ENCODE results near the gene FBXO34.

FBXO34 gene

DNA sequence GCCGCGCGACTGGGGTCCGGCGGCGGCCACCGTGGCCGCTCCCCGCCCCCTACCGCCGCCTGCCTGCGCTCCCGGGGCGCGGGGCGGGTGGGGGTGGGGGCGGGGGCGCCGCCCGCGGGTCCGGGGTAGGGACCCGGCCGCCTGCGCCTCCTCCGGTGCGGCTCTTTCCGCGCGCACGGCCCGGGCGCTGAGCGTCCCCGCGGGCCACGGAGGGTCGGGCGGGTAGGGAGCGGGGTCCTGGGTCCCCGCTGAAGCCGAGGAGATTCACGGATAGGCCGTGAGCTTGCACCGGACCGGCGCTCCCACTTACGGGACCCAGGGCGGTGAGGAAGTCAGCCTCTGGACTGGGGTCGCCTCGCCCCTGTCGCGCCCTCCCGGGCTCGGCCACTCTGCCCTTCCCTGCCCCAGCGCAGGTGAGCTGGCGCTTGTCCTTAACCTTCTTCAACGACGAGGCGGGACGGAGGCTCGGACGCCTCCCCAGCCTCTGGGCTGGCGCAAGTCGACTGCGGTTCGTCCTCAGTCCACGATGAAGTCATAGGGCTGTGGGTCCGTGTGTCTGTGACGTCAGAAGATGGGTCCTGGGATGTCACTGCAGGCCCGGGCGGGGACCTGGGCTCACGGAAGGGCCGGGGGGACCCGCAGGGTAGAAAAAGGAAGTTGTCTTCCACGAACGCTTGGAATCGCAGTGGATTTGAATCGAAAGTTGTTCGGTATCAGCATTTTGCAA, 514 bp downstream of the FBXO34 start:
- no peaks in the 10 kb centered on the region for H3K9me3 ChIP-seq (ENCODE audit: insufficient read depth, low read depth, low read length)
- H3K4me1 ChIP-seq (ENCODE audit: control insufficient read depth in 1 of 2, insufficient read depth in 2 of 2, low read length in 2 of 2), result peaks cover 0 to 4% of the 10 kb centered on the region in 2 experiments
- peak overlapping the region; percentile 99 for H3K4ac ChIP-seq (ENCODE audit: low read depth, low read length)
- peak overlapping the region; percentile 99 for H3K18ac ChIP-seq (ENCODE audit: low read length)
- peak; percentile 81 to 90 for DNase-seq
- peak overlapping the region; percentile 88 for H3K4me3 ChIP-seq (ENCODE audit: low read depth, low read length)
- WGBS (ENCODE audit: extremely low coverage, insufficient coverage, insufficient read length), result no CpG with 5 or more reads among the region's 80 CpGs
- H3K27ac ChIP-seq (ENCODE audit: low read depth, low read length), result peak overlapping the region; percentile 75
- no peaks in the 10 kb centered on the region for H3K36me3 ChIP-seq (ENCODE audit: control insufficient read depth in 1 of 2, insufficient read depth in 2 of 2, low read length in 2 of 2)
- peak overlapping the region; percentile 54 for H3K4me2 ChIP-seq (ENCODE audit: low read length)
- peak overlapping the region; percentile 57 for H3K9ac ChIP-seq (ENCODE audit: low read length)
- peak overlapping the region; percentile 97 for H2BK120ac ChIP-seq (ENCODE audit: insufficient read depth, low read length, poor library complexity)
- H4K8ac ChIP-seq (ENCODE audit: low read depth, low read length), result peak overlapping the region; percentile 94
- H3K79me2 ChIP-seq (ENCODE audit: control insufficient read depth, insufficient read depth, low read length, poor library complexity), result peaks cover 7% of the 10 kb centered on the region
- no peak overlapping the region for H2BK12ac ChIP-seq (ENCODE audit: low read length)
- peaks cover 7% of the 10 kb centered on the region for H3K79me1 ChIP-seq (ENCODE audit: low read length)
- peak overlapping the region; percentile 78 for H2BK5ac ChIP-seq (ENCODE audit: low read depth, low read length, poor library complexity)
- H3K27me3 ChIP-seq (ENCODE audit: insufficient read depth, low read length), result no peaks in the 10 kb centered on the region
- peak overlapping the region; percentile 92 for H2AFZ ChIP-seq (ENCODE audit: insufficient read depth, low read length, poor library complexity)
- H4K12ac ChIP-seq (ENCODE audit: low read depth, low read length), result peak overlapping the region; percentile 33
- no peak overlapping the region for H3K23ac ChIP-seq (ENCODE audit: low read length)
- peak overlapping the region; percentile 84 for H4K91ac ChIP-seq (ENCODE audit: low read depth, low read length)
- peak overlapping the region; percentile 99 for H3K14ac ChIP-seq (ENCODE audit: low read length)
- peak overlapping the region; percentile 69 for H2AK5ac ChIP-seq (ENCODE audit: low read length)

DNA sequence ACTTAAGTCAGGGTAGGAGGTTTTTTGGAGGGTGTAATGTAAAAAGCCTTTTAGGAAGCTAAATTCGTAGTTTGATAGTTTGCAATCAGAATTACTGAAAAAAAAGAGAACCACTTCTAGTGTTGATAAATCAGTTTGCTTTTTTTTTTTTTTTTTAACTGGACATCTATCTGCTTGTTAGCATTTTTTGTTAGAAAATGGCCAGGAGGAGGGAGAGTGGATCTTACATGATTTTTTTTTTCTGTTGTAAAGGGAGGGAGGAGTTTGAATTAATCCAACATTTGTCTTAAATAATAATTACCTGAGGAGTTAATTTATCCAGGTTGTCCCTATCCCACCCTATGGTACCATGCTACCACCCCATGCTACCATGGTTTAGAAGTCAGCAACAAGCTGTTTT, 1.2 kb downstream of the FBXO34 start:
- peaks cover 7% of the 10 kb centered on the region for H3K79me2 ChIP-seq (ENCODE audit: control insufficient read depth, insufficient read depth, low read length, poor library complexity)
- no peak for DNase-seq
- no peak overlapping the region for H3K9ac ChIP-seq (ENCODE audit: low read length)
- no peak overlapping the region for H3K14ac ChIP-seq (ENCODE audit: low read length)
- no peak overlapping the region for H2AK5ac ChIP-seq (ENCODE audit: low read length)
- no peak overlapping the region for H2BK5ac ChIP-seq (ENCODE audit: low read depth, low read length, poor library complexity)
- H4K12ac ChIP-seq (ENCODE audit: low read depth, low read length), result no peak overlapping the region
- H3K18ac ChIP-seq (ENCODE audit: low read length), result no peak overlapping the region
- no peak overlapping the region for H3K4me3 ChIP-seq (ENCODE audit: low read depth, low read length)
- H3K9me3 ChIP-seq (ENCODE audit: insufficient read depth, low read depth, low read length), result no peaks in the 10 kb centered on the region
- H3K23ac ChIP-seq (ENCODE audit: low read length), result no peak overlapping the region
- peaks cover 0 to 4% of the 10 kb centered on the region in 2 experiments for H3K4me1 ChIP-seq (ENCODE audit: control insufficient read depth in 1 of 2, insufficient read depth in 2 of 2, low read length in 2 of 2)
- H3K27ac ChIP-seq (ENCODE audit: low read depth, low read length), result no peak overlapping the region
- H3K4ac ChIP-seq (ENCODE audit: low read depth, low read length), result no peak overlapping the region
- H2BK12ac ChIP-seq (ENCODE audit: low read length), result no peak overlapping the region
- no CpG with 5 or more reads among the region's 1 CpG for WGBS (ENCODE audit: extremely low coverage, insufficient coverage, insufficient read length)
- H4K91ac ChIP-seq (ENCODE audit: low read depth, low read length), result no peak overlapping the region
- H3K79me1 ChIP-seq (ENCODE audit: low read length), result peaks cover 7% of the 10 kb centered on the region
- H4K8ac ChIP-seq (ENCODE audit: low read depth, low read length), result no peak overlapping the region
- H3K4me2 ChIP-seq (ENCODE audit: low read length), result peak overlapping the region; percentile 54
- H3K27me3 ChIP-seq (ENCODE audit: insufficient read depth, low read length), result no peaks in the 10 kb centered on the region
- no peak overlapping the region for H2BK120ac ChIP-seq (ENCODE audit: insufficient read depth, low read length, poor library complexity)
- no peaks in the 10 kb centered on the region for H3K36me3 ChIP-seq (ENCODE audit: control insufficient read depth in 1 of 2, insufficient read depth in 2 of 2, low read length in 2 of 2)
- H2AFZ ChIP-seq (ENCODE audit: insufficient read depth, low read length, poor library complexity), result no peak overlapping the region

DNA sequence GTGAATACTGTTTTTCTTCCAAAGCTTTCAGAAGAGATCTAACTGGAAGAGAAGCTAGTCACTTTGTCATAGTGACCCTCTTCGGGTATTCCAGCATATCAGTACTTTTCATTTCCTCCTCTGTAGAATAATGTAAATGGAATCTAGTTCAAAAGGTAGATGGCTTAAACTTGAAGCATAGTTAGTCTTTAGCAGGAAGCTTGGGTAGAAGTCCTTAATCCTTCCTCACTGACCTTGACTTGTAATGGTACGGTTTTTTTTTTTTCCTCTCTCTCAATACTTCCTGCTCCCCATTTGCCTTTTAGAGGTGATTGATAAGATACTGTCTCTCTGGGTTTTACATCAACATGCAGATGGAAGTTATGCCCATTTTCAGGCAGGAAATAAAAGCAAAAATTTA, 1.7 kb downstream of the FBXO34 start:
- H4K12ac ChIP-seq (ENCODE audit: low read depth, low read length), result no peak overlapping the region
- peaks cover 7% of the 10 kb centered on the region for H3K79me1 ChIP-seq (ENCODE audit: low read length)
- DNase-seq, result peak in 1 of 2 donors; percentile 32
- no peak overlapping the region for H3K4ac ChIP-seq (ENCODE audit: low read depth, low read length)
- H3K36me3 ChIP-seq (ENCODE audit: control insufficient read depth in 1 of 2, insufficient read depth in 2 of 2, low read length in 2 of 2), result no peaks in the 10 kb centered on the region
- no peak overlapping the region for H4K8ac ChIP-seq (ENCODE audit: low read depth, low read length)
- no peak overlapping the region for H2BK12ac ChIP-seq (ENCODE audit: low read length)
- no CpG with 5 or more reads among the region's 2 CpGs for WGBS (ENCODE audit: extremely low coverage, insufficient coverage, insufficient read length)
- H3K79me2 ChIP-seq (ENCODE audit: control insufficient read depth, insufficient read depth, low read length, poor library complexity), result peaks cover 7% of the 10 kb centered on the region
- H3K4me1 ChIP-seq (ENCODE audit: control insufficient read depth in 1 of 2, insufficient read depth in 2 of 2, low read length in 2 of 2), result peaks cover 0 to 4% of the 10 kb centered on the region in 2 experiments
- H2BK120ac ChIP-seq (ENCODE audit: insufficient read depth, low read length, poor library complexity), result no peak overlapping the region
- H3K9me3 ChIP-seq (ENCODE audit: insufficient read depth, low read depth, low read length), result no peaks in the 10 kb centered on the region
- no peak overlapping the region for H3K4me3 ChIP-seq (ENCODE audit: low read depth, low read length)
- H3K9ac ChIP-seq (ENCODE audit: low read length), result no peak overlapping the region
- H3K4me2 ChIP-seq (ENCODE audit: low read length), result no peak overlapping the region
- H3K27me3 ChIP-seq (ENCODE audit: insufficient read depth, low read length), result no peaks in the 10 kb centered on the region
- H3K23ac ChIP-seq (ENCODE audit: low read length), result no peak overlapping the region
- H2AK5ac ChIP-seq (ENCODE audit: low read length), result no peak overlapping the region
- H3K14ac ChIP-seq (ENCODE audit: low read length), result no peak overlapping the region
- no peak overlapping the region for H2BK5ac ChIP-seq (ENCODE audit: low read depth, low read length, poor library complexity)
- H2AFZ ChIP-seq (ENCODE audit: insufficient read depth, low read length, poor library complexity), result no peak overlapping the region
- H3K18ac ChIP-seq (ENCODE audit: low read length), result no peak overlapping the region
- H4K91ac ChIP-seq (ENCODE audit: low read depth, low read length), result no peak overlapping the region
- H3K27ac ChIP-seq (ENCODE audit: low read depth, low read length), result no peak overlapping the region

DNA sequence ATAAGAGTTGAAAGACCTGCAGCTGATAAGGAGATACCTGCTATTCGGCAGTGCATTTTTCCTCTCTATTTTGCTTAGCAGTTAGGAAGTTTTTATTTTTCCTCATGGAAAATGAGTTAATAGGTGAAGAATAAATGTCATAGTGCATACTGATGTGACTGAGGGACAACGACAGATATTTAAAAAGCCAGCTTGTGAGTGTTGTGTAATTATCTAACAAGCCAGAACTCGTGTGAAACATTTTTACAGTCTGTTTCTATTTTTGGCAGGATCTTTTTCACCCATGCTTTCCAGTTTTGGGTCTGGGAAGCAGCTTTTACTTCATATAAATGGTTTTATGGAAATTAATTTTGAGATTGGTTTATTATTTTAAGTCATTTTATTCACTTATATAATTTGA, 2.9 kb downstream of the FBXO34 start:
- H3K36me3 ChIP-seq (ENCODE audit: control insufficient read depth in 1 of 2, insufficient read depth in 2 of 2, low read length in 2 of 2), result peaks cover 0 to 3% of the 10 kb centered on the region in 2 experiments
- H3K4ac ChIP-seq (ENCODE audit: low read depth, low read length), result peak overlapping the region; percentile 34
- H3K9me3 ChIP-seq (ENCODE audit: insufficient read depth, low read depth, low read length), result no peaks in the 10 kb centered on the region
- H2BK5ac ChIP-seq (ENCODE audit: low read depth, low read length, poor library complexity), result no peak overlapping the region
- no peak overlapping the region for H2BK120ac ChIP-seq (ENCODE audit: insufficient read depth, low read length, poor library complexity)
- H3K27ac ChIP-seq (ENCODE audit: low read depth, low read length), result no peak overlapping the region
- peaks cover 7% of the 10 kb centered on the region for H3K79me2 ChIP-seq (ENCODE audit: control insufficient read depth, insufficient read depth, low read length, poor library complexity)
- H3K4me3 ChIP-seq (ENCODE audit: low read depth, low read length), result no peak overlapping the region
- no peak overlapping the region for H2AFZ ChIP-seq (ENCODE audit: insufficient read depth, low read length, poor library complexity)
- H3K23ac ChIP-seq (ENCODE audit: low read length), result no peak overlapping the region
- DNase-seq, result peak in 1 of 2 donors; percentile 55
- H3K79me1 ChIP-seq (ENCODE audit: low read length), result peaks cover 7% of the 10 kb centered on the region
- no peak overlapping the region for H2AK5ac ChIP-seq (ENCODE audit: low read length)
- no peak overlapping the region for H4K91ac ChIP-seq (ENCODE audit: low read depth, low read length)
- no peak overlapping the region for H4K12ac ChIP-seq (ENCODE audit: low read depth, low read length)
- H3K9ac ChIP-seq (ENCODE audit: low read length), result no peak overlapping the region
- no peak overlapping the region for H4K8ac ChIP-seq (ENCODE audit: low read depth, low read length)
- no peak overlapping the region for H3K4me2 ChIP-seq (ENCODE audit: low read length)
- no peaks in the 10 kb centered on the region for H3K27me3 ChIP-seq (ENCODE audit: insufficient read depth, low read length)
- WGBS (ENCODE audit: extremely low coverage, insufficient coverage, insufficient read length), result no CpG with 5 or more reads among the region's 3 CpGs
- H3K4me1 ChIP-seq (ENCODE audit: control insufficient read depth in 1 of 2, insufficient read depth in 2 of 2, low read length in 2 of 2), result peaks cover 0 to 4% of the 10 kb centered on the region in 2 experiments
- H3K18ac ChIP-seq (ENCODE audit: low read length), result no peak overlapping the region
- no peak overlapping the region for H3K14ac ChIP-seq (ENCODE audit: low read length)
- H2BK12ac ChIP-seq (ENCODE audit: low read length), result no peak overlapping the region

All from trophoblast cell (in vitro differentiated cells and primary cell).